HepG2 (cell line): Measurements from ENCODE around the gene PLCL1. TPM values are rescaled to one million over a fixed set of nuclear protein-coding genes. Genes with fewer than 3 reads are reported as not detected.

Experiments
- ATAC-seq: fragments of 200-7000 bp; cut with Tn5 transposase; 3 replicates; pipeline ENCODE4 v1.9.1; 2020; ENCODE audit warnings: mild to moderate bottlenecking, moderate library complexity
- BruUV-seq: library from RNA; stranded (reverse); fragments of 400-500 nt; replicated peaks from 2 replicates; lab custom pipeline; 2021; lab: Mats Ljungman, UMichigan
- CTCF ChIA-PET: fragments of 300-600 bp; formaldehyde crosslinking; extraction: SDS; loops from one replicate; lab custom pipeline; 2021; ENCODE audit warnings: low total read pairs, inconsistent platforms, low intra/inter-chr PET ratio; lab: Yijun Ruan, JAX
- POLR2A ChIA-PET: fragments of 350-600 bp; sonication (Branson Sonifier 250); formaldehyde crosslinking; loops from one replicate; lab custom pipeline; 2020; ENCODE audit warnings: antibody characterized with exemption, inconsistent platforms; lab: Yijun Ruan, JAX
- DNase-seq: peaks from one replicate; pipeline ENCODE4 v3.0.0-alpha.2; 2015; ENCODE audit warnings: low spot score
- FAIRE-seq: peaks from 3 replicates; lab custom pipeline; 2011; peaks lifted over from hg19 to GRCh38; lab: Jason Lieb, UNC
- H2AFZ ChIP-seq: one replicate; pipeline ENCODE4 v1.6.1; 2011; ENCODE audit warnings: low read length, inconsistent platforms
- H3K27ac ChIP-seq: fragments of 300-600 bp; 3 replicates; pipeline ENCODE4 v1.8.0; 2011; ENCODE audit warnings: mixed run types, mild to moderate bottlenecking, mixed read lengths, low read length, inconsistent platforms; ENCODE audit not compliant: insufficient read depth; ENCODE audit errors: extremely low read length
- H3K27me3 ChIP-seq, 2 experiments: fragments of 200-600 bp in 1 of 2; 2 replicates in 1 of 2; 3 replicates in 1 of 2; pipeline versions ENCODE4 v1.6.0 to v1.8.0; 2011; ENCODE audit warnings: low read length in 2 of 2, mild to moderate bottlenecking in 2 of 2, moderate library complexity in 2 of 2, inconsistent platforms in 1 of 2; ENCODE audit not compliant: insufficient read depth in 2 of 2, control insufficient read depth in 1 of 2
- H3K36me3 ChIP-seq, 2 experiments: fragments of 200-600 bp in 1 of 2; replicated peaks in 1 of 2; 2 replicates in 1 of 2; 3 replicates in 1 of 2; pipeline versions ENCODE4 v1.5.1 to v1.8.0; 2011; ENCODE audit warnings: low read length in 2 of 2, inconsistent platforms in 1 of 2; ENCODE audit not compliant: insufficient read depth in 2 of 2, control insufficient read depth in 1 of 2
- H3K4me1 ChIP-seq: 2 replicates; pipeline ENCODE4 v1.5.1; 2012; ENCODE audit warnings: low read length, inconsistent platforms; ENCODE audit not compliant: insufficient read depth
- H3K4me2 ChIP-seq: 2 replicates; pipeline ENCODE4 v1.6.0; 2011; ENCODE audit warnings: low read depth, low read length, inconsistent platforms
- H3K4me3 ChIP-seq, 3 experiments: fragments of 200-600 bp in 1 of 3; sonication (generic), shearing (Covaris generic) in 1 of 3; replicated peaks in 1 of 3; 2 replicates each; pipeline ENCODE4 v1.5.1; 2011 to 2016; ENCODE audit warnings: low read length in 3 of 3, inconsistent platforms in 2 of 3, low read depth in 2 of 3, mild to moderate bottlenecking in 2 of 3, control low read depth in 1 of 3, mixed read lengths in 1 of 3; ENCODE audit not compliant: insufficient read depth in 1 of 3
- H3K79me2 ChIP-seq: one replicate; pipeline ENCODE4 v1.6.1; 2011; ENCODE audit warnings: low read length, inconsistent platforms; ENCODE audit not compliant: insufficient read depth
- H3K9ac ChIP-seq: 2 replicates; pipeline ENCODE4 v1.6.0; 2011; ENCODE audit warnings: mild to moderate bottlenecking, low read depth, low read length, inconsistent platforms; ENCODE audit not compliant: insufficient read depth
- H3K9me3 ChIP-seq: 2 replicates; pipeline ENCODE4 v1.5.1; 2012; ENCODE audit warnings: mild to moderate bottlenecking, low read length
- H4K20me1 ChIP-seq: 2 replicates; pipeline ENCODE4 v1.6.0; 2011; ENCODE audit warnings: inconsistent platforms, mild to moderate bottlenecking, low read length, moderate library complexity; ENCODE audit not compliant: insufficient read depth
- ARHGAP35 ChIP-seq: sonication (generic); formaldehyde crosslinking; IDR thresholded peaks from 2 replicates; pipeline ENCODE4 v1.9.0; 2022; ENCODE audit warnings: mild to moderate bottlenecking, inconsistent platforms, moderate library complexity, missing genetic modification reagents, borderline replicate concordance
- CBFB ChIP-seq: sonication (generic); formaldehyde crosslinking; IDR thresholded peaks from 2 replicates; pipeline ENCODE4 v1.4.0; 2020; ENCODE audit warnings: missing genetic modification reagents
- EP300 ChIP-seq, 3 experiments: sonication (generic) in 1 of 3; formaldehyde crosslinking in 1 of 3; IDR thresholded peaks; 2 replicates each; pipeline versions ENCODE4 v1.5.1 to v1.6.1; 2011 to 2020; ENCODE audit warnings: low read depth in 2 of 3, low read length in 2 of 3, borderline replicate concordance in 1 of 3, improper control_type of control experiment in 1 of 3, mild to moderate bottlenecking in 1 of 3, missing genetic modification reagents in 1 of 3, moderate library complexity in 1 of 3
- FOSL2 ChIP-seq: sonication (generic); formaldehyde crosslinking; IDR thresholded peaks from 2 replicates; pipeline ENCODE4 v1.4.0; 2020; ENCODE audit warnings: missing genetic modification reagents
- FOXP4 ChIP-seq: sonication (generic); formaldehyde crosslinking; IDR thresholded peaks from 2 replicates; pipeline ENCODE4 v1.4.0; 2020; ENCODE audit warnings: missing genetic modification reagents
- GABPB1 ChIP-seq: IDR thresholded peaks from 2 replicates; pipeline ENCODE4 v1.6.1; 2016; ENCODE audit warnings: mild to moderate bottlenecking, missing genetic modification reagents, moderate library complexity, missing compliant biosample characterization
- KDM1A ChIP-seq: IDR thresholded peaks from 2 replicates; pipeline ENCODE4 v1.6.1; 2016; ENCODE audit warnings: missing compliant biosample characterization
- MAFF ChIP-seq: IDR thresholded peaks from 2 replicates; pipeline ENCODE4 v1.6.1; 2011; ENCODE audit warnings: low read depth, low read length, improper control_type of control experiment
- NBN ChIP-seq: fragments of 450-650 bp; conservative IDR thresholded peaks from 2 replicates; pipeline ENCODE4 v1.6.1; 2017
- PHF5A ChIP-seq: IDR thresholded peaks from one replicate; pipeline ENCODE4 v1.6.1; 2018; ENCODE audit warnings: low read depth, missing genetic modification reagents; ENCODE audit not compliant: unreplicated experiment
- SMARCE1 ChIP-seq: fragments of 450-650 bp; IDR thresholded peaks from 2 replicates; pipeline ENCODE4 v1.6.1; 2017; ENCODE audit warnings: borderline replicate concordance
- SRF ChIP-seq: IDR thresholded peaks from 2 replicates; pipeline ENCODE4 v1.6.1; 2011; ENCODE audit warnings: mild to moderate bottlenecking, low read depth, low read length, moderate library complexity
- TBP ChIP-seq: sonication (generic); formaldehyde crosslinking; IDR thresholded peaks from 2 replicates; pipeline ENCODE4 v1.5.0; 2020; ENCODE audit warnings: missing genetic modification reagents
- TEAD2 ChIP-seq: sonication (generic); formaldehyde crosslinking; IDR thresholded peaks from 2 replicates; pipeline ENCODE4 v1.9.0; 2021; ENCODE audit warnings: missing genetic modification reagents
- ZNF124 ChIP-seq: sonication (generic); formaldehyde crosslinking; IDR thresholded peaks from 2 replicates; pipeline ENCODE4 v1.4.0; 2020; ENCODE audit warnings: missing genetic modification reagents
- ZNF232 ChIP-seq: sonication (generic); formaldehyde crosslinking; IDR thresholded peaks from 2 replicates; pipeline ENCODE4 v1.4.0; 2020; ENCODE audit warnings: missing genetic modification reagents, borderline replicate concordance
- ZNF430 ChIP-seq: sonication (generic); formaldehyde crosslinking; IDR thresholded peaks from 2 replicates; pipeline ENCODE4 v1.9.0; 2021; ENCODE audit warnings: mild to moderate bottlenecking, missing genetic modification reagents
- ZNF891 ChIP-seq: sonication (generic); formaldehyde crosslinking; IDR thresholded peaks from 2 replicates; pipeline ENCODE4 v1.5.0; 2020; ENCODE audit warnings: mild to moderate bottlenecking, missing genetic modification reagents
- WGBS: methylation state at CpG from one replicate; pipeline ENCODE4 v1.1.6; 2017; ENCODE audit warnings: low lambda C conversion rate; 5-methylcytosine and 5-hydroxymethylcytosine counted together
- in situ Hi-C: cut with HindIII; loops from 2 replicates; pipeline ENCODE4 v1.10.0; 2017; ENCODE audit warnings: low pct_unique_long_range_greater_than_20kb; ENCODE audit not compliant: extremely low pct_ligation_motif_present
- intact Hi-C: fragments of 100-400 bp; cut with micrococcal nuclease; formaldehyde crosslinking; loops from one replicate; pipeline ENCODE4 v1.10.0; 2022; ENCODE audit not compliant: unreplicated experiment
- polyA plus RNA-seq, 8 experiments: library from polyadenylated mRNA; depleted of rRNA in 3 of 8; stranded (reverse) in 7 of 8; unstranded in 1 of 8; fragments of >200 nt; fragmentation: Illumina TruSeq in 4 of 8; extraction: Trizol in 4 of 8; gene quantifications; 2 replicates each; pipeline versions ENCODE4 v1.2.1 to v1.2.3, GENCODE V29; 2011 to 2016; ENCODE audit warnings: low read depth in 4 of 8, missing spikeins in 1 of 8, mixed read lengths in 1 of 8; ENCODE audit not compliant: insufficient read depth in 1 of 8
- total RNA-seq, 5 experiments: library from RNA; depleted of rRNA; stranded (reverse); fragments of >200 nt; fragmentation: Illumina TruSeq; extraction: Trizol; gene quantifications; 2 replicates each; pipeline ENCODE4 v1.2.3, GENCODE V29; 2016; ENCODE audit warnings: low read depth in 1 of 5

PLCL1 gene
- total and polyA plus RNA-seq, 2 of the 13 experiments (the other 11 are each of a cell fraction or from before 2014, with no cell fraction given): not detected

- Histone ChIP-seq H3K27me3 (no peaks in the 10 kb centered on the region), H3K4me2 (no peak overlapping the region), H3K9ac (no peak overlapping the region), H3K36me3 (no peaks in the 10 kb centered on the region), H3K4me1 (no peaks in the 10 kb centered on the region), H3K27ac (no peak overlapping the region), H3K4me3 (no peak overlapping the region), H2AFZ (no peak overlapping the region), H3K9me3 (no peaks in the 10 kb centered on the region), H3K79me2 (no peaks in the 10 kb centered on the region), H4K20me1 (no peaks in the 10 kb centered on the region)
- DNase-seq (no peak), FAIRE-seq (no peak), ATAC-seq (no peak)
- in situ Hi-C loops: no loop called here
- no peak for TF ChIP-seq SRF
- TF ChIP-seq SMARCE1: no peak
- no peak for TF ChIP-seq GABPB1
- no peak for TF ChIP-seq ZNF891
- no peak for TF ChIP-seq NBN
- no peak for TF ChIP-seq MAFF
- no peak for TF ChIP-seq ZNF124 (CRISPR knock-in tag)
- TF ChIP-seq CBFB (CRISPR knock-in tag): no peak
- no peak for TF ChIP-seq TBP (CRISPR knock-in tag)
- TF ChIP-seq ZNF232 (CRISPR knock-in tag): no peak
- TF ChIP-seq FOSL2: no peak
- TF ChIP-seq FOXP4 (CRISPR knock-in tag): no peak
- no peak for TF ChIP-seq PHF5A
- TF ChIP-seq KDM1A (CRISPR knock-in tag): no peak
- no peak for TF ChIP-seq TEAD2 (CRISPR knock-in tag)
- TF ChIP-seq ARHGAP35: no peak
- no peak for TF ChIP-seq ZNF430 (CRISPR knock-in tag)
- no peak for TF ChIP-seq EP300 (IDR thresholded peaks at IDR 0.05; ENCODE audit: low read depth in 2 of 2, low read length in 2 of 2)
- TF ChIP-seq EP300 (CRISPR knock-in tag; IDR thresholded peaks at IDR 0.05; ENCODE audit: borderline replicate concordance): no peak
- intact Hi-C loops: no loop called here
- POLR2A ChIA-PET: no interaction called here
- CTCF ChIA-PET: no interaction called here
- no TSS peak for BruUV-seq
- WGBS: 0% methylated on average over 1 of the region's 1 CpG
Observed at GRCh38 chr2:197878792-197879191, 74.4 kb downstream of the PLCL1 start.
